Testis (tissue), 3 donors: ENCODE data around the gene ITGB5. TPM values are rescaled to one million over a fixed set of nuclear protein-coding genes. Genes with fewer than 3 reads are reported as not detected.
"Not testable (repeated sequence)": the region's sequence is repeated elsewhere in the genome, so short reads cannot be mapped to it uniquely, and the experiment has no call there.

Source experiments
- DNase-seq: peaks from one replicate; pipeline ENCODE4 v3.0.0-alpha.2; 2019
- H3K27ac ChIP-seq, 2 donors: fragments of 200-600 bp; sonication (generic); one replicate each; pipeline ENCODE4 v1.5.1; 2019
- H3K27me3 ChIP-seq: fragments of 200-600 bp; sonication (generic); one replicate; pipeline ENCODE4 v1.5.1; 2019
- H3K36me3 ChIP-seq: fragments of 200-600 bp; sonication (generic); one replicate; pipeline ENCODE4 v1.5.1; 2017; ENCODE audit warnings: low read depth; ENCODE audit errors: missing control alignments
- H3K4me1 ChIP-seq: fragments of 200-600 bp; sonication (generic); one replicate; pipeline ENCODE4 v1.5.1; 2019
- H3K4me3 ChIP-seq, 2 donors: fragments of 200-600 bp; sonication (generic); one replicate each; pipeline ENCODE4 v1.5.1; 2017 to 2019
- H3K9me3 ChIP-seq: fragments of 200-600 bp; sonication (generic); one replicate; pipeline ENCODE4 v1.5.1; 2017
- POLR2A ChIP-seq: fragments of 450-650 bp; IDR thresholded peaks from one replicate; pipeline ENCODE4 v1.6.1; 2017; ENCODE audit warnings: antibody characterized with exemption, mild to moderate bottlenecking, moderate library complexity
- whole genome bisulfite sequencing, 2 donors: methylation state at CpG; one replicate each; pipeline ENCODE4 v1.1.5; 2018; 5-methylcytosine and 5-hydroxymethylcytosine counted together
- intact Hi-C: fragments of 100-400 bp; cut with DNase I; formaldehyde crosslinking; loops from one replicate; pipeline ENCODE4 v1.15.1; 2023; ENCODE audit warnings: low total_unique reads
- polyA plus RNA-seq: library from polyadenylated mRNA; stranded (reverse); fragments of 350-450 nt; fragmentation: Illumina TruSeq; extraction: RNeasy Lipid Tissue Mini Kit (QIAGEN cat#74804); gene quantifications from one replicate; pipeline ENCODE4 v1.2.3, GENCODE V29; 2014; ENCODE audit warnings: low read depth, low replicate concordance; ENCODE audit not compliant: insufficient read depth
- total RNA-seq, 2 donors: library from RNA; depleted of rRNA; stranded (reverse); fragments of >200 nt; gene quantifications; one replicate each; pipeline ENCODE4 v1.2.3, GENCODE V29; 2016
- TF ChIP-seq, protein P1 (sequence below), 3 experiments: fragments of 450-650 bp in 2 of 3; fragments of 200-600 bp in 1 of 3; sonication (generic) in 1 of 3; IDR thresholded peaks; one replicate each; pipeline ENCODE4 v1.5.1; 2016 to 2019; ENCODE audit warnings: antibody characterized with exemption in 3 of 3, mild to moderate bottlenecking in 2 of 3, moderate library complexity in 1 of 3

The ITGB5 gene
- total and polyA plus RNA-seq, 3 donors from 2014 or later = 46.0 to 101 (median 76.9) TPM

DNA sequence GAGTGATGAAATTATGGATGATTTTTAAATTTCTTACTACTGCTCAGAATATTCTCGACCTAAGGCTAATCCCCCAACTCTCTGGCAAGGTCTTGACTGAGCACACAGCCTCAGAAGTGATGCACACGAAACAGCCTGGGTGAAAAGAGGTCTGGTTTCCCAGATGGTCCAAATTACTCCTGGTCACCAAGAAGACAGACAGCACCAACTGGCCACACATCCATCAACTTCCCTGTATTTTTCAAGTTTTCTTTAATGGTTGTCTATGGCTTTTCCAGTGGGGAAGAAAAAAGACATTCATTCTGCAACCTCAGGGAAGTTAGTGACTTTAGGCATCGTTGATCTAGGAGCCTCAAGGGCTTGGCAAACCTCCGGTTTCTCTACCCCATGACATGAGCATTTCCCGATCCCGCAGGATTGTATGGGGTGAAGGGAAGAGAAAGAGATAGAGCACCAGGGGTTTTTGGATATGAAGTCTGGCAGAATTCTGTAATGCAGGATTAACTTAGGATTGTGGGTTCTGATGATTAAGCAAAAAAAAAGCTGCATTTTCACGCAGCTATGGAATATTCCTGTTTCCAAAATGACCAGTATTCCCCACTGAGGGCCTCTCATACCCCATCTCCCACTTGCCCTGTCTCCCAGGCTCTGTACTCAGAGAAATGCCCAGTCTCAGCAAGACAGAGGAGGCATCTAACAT lies 94.7 kb downstream of the ITGB5 start:
- WGBS, 2 donors = 88 to 95% methylated on average over 7 of the region's 7 CpGs
- no peaks in the 10 kb centered on the region for H3K27me3 ChIP-seq
- no peak for TF ChIP-seq POLR2A
- TF ChIP-seq, protein P1, sequence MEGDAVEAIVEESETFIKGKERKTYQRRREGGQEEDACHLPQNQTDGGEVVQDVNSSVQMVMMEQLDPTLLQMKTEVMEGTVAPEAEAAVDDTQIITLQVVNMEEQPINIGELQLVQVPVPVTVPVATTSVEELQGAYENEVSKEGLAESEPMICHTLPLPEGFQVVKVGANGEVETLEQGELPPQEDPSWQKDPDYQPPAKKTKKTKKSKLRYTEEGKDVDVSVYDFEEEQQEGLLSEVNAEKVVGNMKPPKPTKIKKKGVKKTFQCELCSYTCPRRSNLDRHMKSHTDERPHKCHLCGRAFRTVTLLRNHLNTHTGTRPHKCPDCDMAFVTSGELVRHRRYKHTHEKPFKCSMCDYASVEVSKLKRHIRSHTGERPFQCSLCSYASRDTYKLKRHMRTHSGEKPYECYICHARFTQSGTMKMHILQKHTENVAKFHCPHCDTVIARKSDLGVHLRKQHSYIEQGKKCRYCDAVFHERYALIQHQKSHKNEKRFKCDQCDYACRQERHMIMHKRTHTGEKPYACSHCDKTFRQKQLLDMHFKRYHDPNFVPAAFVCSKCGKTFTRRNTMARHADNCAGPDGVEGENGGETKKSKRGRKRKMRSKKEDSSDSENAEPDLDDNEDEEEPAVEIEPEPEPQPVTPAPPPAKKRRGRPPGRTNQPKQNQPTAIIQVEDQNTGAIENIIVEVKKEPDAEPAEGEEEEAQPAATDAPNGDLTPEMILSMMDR (IDR thresholded peaks at IDR 0.05) = no peak
- intact Hi-C loops = no loop called here
- H3K9me3 ChIP-seq = no peaks in the 10 kb centered on the region
- H3K4me1 ChIP-seq = peaks cover 8% of the 10 kb centered on the region
- H3K4me3 ChIP-seq = no peak overlapping the region
- DNase-seq = no peak
- H3K36me3 ChIP-seq = no peaks in the 10 kb centered on the region
- H3K27ac ChIP-seq = no peak overlapping the region

DNA sequence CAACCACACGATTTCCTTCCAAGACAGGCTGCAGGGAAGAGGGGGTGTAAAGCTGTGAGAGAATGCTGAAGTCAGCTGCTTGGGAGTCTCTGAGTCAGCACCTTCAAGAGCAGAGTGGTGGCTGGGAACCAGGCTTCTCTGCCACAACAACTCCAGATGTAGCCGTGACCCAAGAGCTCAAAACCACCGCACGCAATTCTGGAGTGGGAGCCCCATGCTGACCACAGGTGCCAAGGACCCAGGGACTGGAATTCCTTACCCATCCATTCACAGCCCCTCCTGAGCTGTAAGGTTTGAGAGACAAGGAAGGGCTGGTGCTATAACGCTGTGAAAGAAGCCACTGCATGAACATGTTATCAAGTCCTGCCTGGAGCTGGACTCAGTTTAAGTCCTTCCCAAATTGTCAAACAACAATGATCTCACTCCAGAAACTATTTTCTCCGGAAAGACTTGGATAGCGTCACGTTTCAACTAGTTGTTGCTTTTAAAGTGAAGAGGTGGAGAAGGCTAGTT lies 95.5 kb downstream of the ITGB5 start:
- H3K36me3 ChIP-seq = no peaks in the 10 kb centered on the region
- TF ChIP-seq, protein P1 (IDR thresholded peaks at IDR 0.05) = no peak
- no peak for TF ChIP-seq POLR2A
- intact Hi-C loops = no loop called here
- 67 to 84% methylated on average over 8 of the region's 8 CpGs for WGBS, 2 donors
- no peak for DNase-seq
- no peaks in the 10 kb centered on the region for H3K27me3 ChIP-seq
- H3K4me1 ChIP-seq = peaks cover 15% of the 10 kb centered on the region
- H3K4me3 ChIP-seq = no peak overlapping the region
- H3K9me3 ChIP-seq = no peaks in the 10 kb centered on the region
- no peak overlapping the region for H3K27ac ChIP-seq

DNA sequence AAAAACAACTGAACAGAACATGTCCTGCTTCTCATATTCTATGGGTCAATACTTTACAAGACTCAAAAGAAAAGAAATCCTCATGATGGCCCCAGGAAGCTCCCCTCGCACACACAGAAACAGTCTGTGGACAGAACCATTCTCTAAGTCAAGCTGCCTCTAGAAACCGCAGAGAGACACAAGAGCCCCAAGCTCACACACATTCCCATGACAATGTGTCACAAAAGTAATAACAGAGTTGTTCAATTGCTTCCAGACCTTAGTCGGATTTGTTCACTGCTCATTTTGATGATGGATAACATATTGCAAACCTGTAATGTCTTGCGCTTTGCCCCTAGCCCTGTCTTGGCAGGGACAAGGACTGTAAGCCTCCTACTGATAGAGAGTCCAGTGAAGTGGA lies 96.0 kb downstream of the ITGB5 start:
- WGBS, 2 donors = 93 to 96% methylated on average over 4 of the region's 4 CpGs
- no peak for DNase-seq
- TF ChIP-seq POLR2A = no peak
- TF ChIP-seq, protein P1 (IDR thresholded peaks at IDR 0.05) = no peak
- Histone ChIP-seq H3K36me3 (no peaks in the 10 kb centered on the region), H3K4me3 (no peak overlapping the region), H3K27ac (no peak overlapping the region), H3K4me1 (peaks cover 20% of the 10 kb centered on the region), H3K9me3 (no peaks in the 10 kb centered on the region), H3K27me3 (no peaks in the 10 kb centered on the region)
- intact Hi-C loops = no loop called here

DNA sequence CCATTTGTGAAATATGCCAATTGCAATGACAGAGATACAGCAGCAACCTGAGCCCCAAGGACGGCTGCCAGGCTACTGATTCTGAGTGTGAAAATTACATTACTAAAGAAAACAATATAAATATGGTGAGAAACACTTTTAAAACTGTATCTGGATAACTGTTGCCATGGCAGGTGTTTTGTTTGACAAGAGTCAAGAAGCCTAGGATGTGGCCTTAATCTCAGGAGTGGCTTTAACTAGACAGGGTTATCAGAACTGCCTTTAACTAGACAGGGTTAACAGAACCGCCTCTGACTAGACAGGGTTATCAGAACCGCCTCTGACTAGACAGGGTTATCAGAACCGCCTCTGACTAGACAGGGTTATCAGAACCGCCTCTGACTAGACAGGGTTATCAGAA lies 98.1 kb downstream of the ITGB5 start:
- not testable (repeated sequence) for H3K27me3 ChIP-seq, H3K36me3 ChIP-seq, DNase-seq, H3K4me3 ChIP-seq, H3K9me3 ChIP-seq
- Histone ChIP-seq H3K27ac (peak overlapping the region in 1 of 2 donors; percentile 85), H3K4me1 (peaks cover 29% of the 10 kb centered on the region)
- intact Hi-C loops = loop anchor here (10.0 kb wide), 1 partner anchor 106 kb away; no protein-coding TSS in a partner anchor
- WGBS, 2 donors = 73 to 89% methylated on average over 1 to 4 of the region's 5 CpGs

DNA sequence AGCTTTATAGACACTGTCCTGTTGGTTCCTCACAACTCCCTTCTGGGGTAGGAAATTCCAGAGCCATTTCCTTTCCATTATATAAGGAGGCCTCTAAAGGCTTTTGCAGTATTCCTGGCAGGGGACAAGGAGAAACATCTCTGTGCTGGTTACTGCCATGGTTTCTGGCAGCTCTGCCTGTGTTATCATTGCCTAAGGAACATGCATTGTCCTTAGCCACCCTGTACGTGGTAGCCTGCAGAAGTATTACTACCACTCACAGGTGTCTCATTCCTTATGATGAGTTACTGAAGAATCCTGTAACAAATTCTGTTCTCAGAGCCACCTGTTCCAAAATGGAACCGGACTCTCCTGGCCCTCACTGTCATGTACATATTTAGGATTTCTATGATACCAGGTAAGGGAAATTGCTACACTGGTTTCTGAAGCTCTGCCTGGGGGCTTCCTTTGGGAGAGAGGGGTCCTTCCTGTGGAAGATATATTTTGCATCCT lies 98.9 kb downstream of the ITGB5 start:
- no peak for DNase-seq
- H3K27ac ChIP-seq = peak overlapping the region in 1 of 2 donors; percentile 85
- 70 to 74% methylated on average over 2 of the region's 2 CpGs for WGBS, 2 donors
- H3K27me3 ChIP-seq = no peaks in the 10 kb centered on the region
- H3K9me3 ChIP-seq = no peaks in the 10 kb centered on the region
- no peak overlapping the region for H3K4me3 ChIP-seq
- intact Hi-C loops = loop anchor here (10.0 kb wide), 1 partner anchor 107 kb away; no protein-coding TSS in a partner anchor
- TF ChIP-seq, protein P1 (IDR thresholded peaks at IDR 0.05) = no peak
- TF ChIP-seq POLR2A = no peak
- no peaks in the 10 kb centered on the region for H3K36me3 ChIP-seq
- H3K4me1 ChIP-seq = peaks cover 29% of the 10 kb centered on the region
